SKM-1 treated with dmso at 0.1 percent for 144 hours (cell line): Measurements from ENCODE around the gene PRUNE1.

Source experiments
- DNase-seq: peaks from one replicate; lab custom pipeline; 2025; ENCODE audit not compliant: unreplicated experiment; lab: John Stamatoyannopoulos, UW

Gene PRUNE1

GRCh38 chr1:150976879-150977694, 31.2 kb upstream of the PRUNE1 start:
- DNase-seq = peak; percentile 92

- peak; percentile 96 for DNase-seq
These were observed 28.9 kb upstream of the PRUNE1 start for GRCh38 chr1:150979092-150980056.

GRCh38 chr1:150981177-150981804, 27.0 kb upstream of the PRUNE1 start:
- no peak for DNase-seq

GRCh38 chr1:150981805-150982712, 26.2 kb upstream of the PRUNE1 start, which contains the start of gene ANXA9:
Gene ANXA9, plus strand, starts transcription at chr1:150982292. Its CDS starts 814 bp downstream, at chr1:150983106.
- no peak for DNase-seq

GRCh38 chr1:150985179-150985825, 22.9 kb upstream of the PRUNE1 start:
- DNase-seq = no peak

GRCh38 chr1:150987924-150988323, 20.3 kb upstream of the PRUNE1 start:
- no peak for DNase-seq

- no peak for DNase-seq
These were observed 15.6 kb upstream of the PRUNE1 start for GRCh38 chr1:150992626-150993025.

GRCh38 chr1:150994248-150994647, 14.0 kb upstream of the PRUNE1 start:
- no peak for DNase-seq

- no peak for DNase-seq
These were observed 12.8 kb upstream of the PRUNE1 start for GRCh38 chr1:150995460-150995859.

- no peak for DNase-seq
These were observed 12.4 kb upstream of the PRUNE1 start for GRCh38 chr1:150995896-150996295.

GRCh38 chr1:150997126-150997872, 10.9 kb upstream of the PRUNE1 start:
- no peak for DNase-seq

GRCh38 chr1:150997949-150998348, 10.3 kb upstream of the PRUNE1 start:
- DNase-seq = no peak

- no peak for DNase-seq
These were observed 9.1 kb upstream of the PRUNE1 start for GRCh38 chr1:150999051-150999674.

- DNase-seq = no peak
These were observed 8.3 kb upstream of the PRUNE1 start for GRCh38 chr1:150999926-151000325.

GRCh38 chr1:151000408-151000807, 7.8 kb upstream of the PRUNE1 start:
- DNase-seq = no peak

- peak; percentile 85 for DNase-seq
These were observed 6.6 kb upstream of the PRUNE1 start for GRCh38 chr1:151001602-151002001.

GRCh38 chr1:151002051-151002450, 6.2 kb upstream of the PRUNE1 start:
- peak; percentile 81 for DNase-seq

- DNase-seq = no peak
These were observed 5.6 kb upstream of the PRUNE1 start for GRCh38 chr1:151002611-151003010.

GRCh38 chr1:151003180-151003579, 5.1 kb upstream of the PRUNE1 start:
- peak; percentile 91 for DNase-seq
